Endothelial cell of umbilical vein (primary cell): ENCODE results near the gene EPN3. TPM values are rescaled to one million over a fixed set of nuclear protein-coding genes. Genes with fewer than 3 reads are reported as not detected.

ENCODE experiments used
- BruUV-seq: library from RNA; stranded (reverse); fragments of 400-500 nt; replicated peaks from 2 replicates; lab custom pipeline; 2021; lab: Mats Ljungman, UMichigan
- CTCF ChIA-PET: fragments of 300-600, 350-600 bp; sonication (Branson Sonifier 250); formaldehyde crosslinking; loops from one replicate; lab custom pipeline; 2021; ENCODE audit warnings: antibody characterized with exemption, inconsistent platforms; lab: Charles Lee
- POLR2A ChIA-PET: fragments of 300-600, 350-600 bp; sonication (Branson Sonifier 250); formaldehyde crosslinking; loops from one replicate; lab custom pipeline; 2021; ENCODE audit warnings: antibody characterized with exemption, inconsistent platforms; lab: Charles Lee
- DNase-seq: peaks from one replicate; pipeline ENCODE4 v3.0.0-alpha.2; 2011; ENCODE audit warnings: low read depth, low spot score
- FAIRE-seq: peaks from 2 replicates; lab custom pipeline; 2011; peaks lifted over from hg19 to GRCh38; lab: Jason Lieb, UNC
- H2AFZ ChIP-seq: 2 replicates; pipeline ENCODE4 v1.6.0; 2012; ENCODE audit warnings: low read depth, low read length, control low read depth, inconsistent platforms
- H3K27ac ChIP-seq: 2 replicates; pipeline ENCODE4 v1.5.1; 2011; ENCODE audit warnings: low read depth, mild to moderate bottlenecking, control low read depth, low read length, moderate library complexity; ENCODE audit not compliant: insufficient read depth
- H3K27me3 ChIP-seq, 2 experiments: 2 replicates each; pipeline versions ENCODE4 v1.6.0 to v1.6.1; 2011; ENCODE audit warnings: low read length in 2 of 2, mixed read lengths in 1 of 2; ENCODE audit not compliant: control insufficient read depth in 2 of 2, insufficient read depth in 2 of 2
- H3K36me3 ChIP-seq, 2 experiments: 2 replicates in 1 of 2; 3 replicates in 1 of 2; pipeline ENCODE4 v1.5.1; 2011; ENCODE audit warnings: low read length in 2 of 2, mild to moderate bottlenecking in 1 of 2, moderate library complexity in 1 of 2; ENCODE audit not compliant: control insufficient read depth in 2 of 2, insufficient read depth in 2 of 2; ENCODE audit errors: extremely low read depth in 1 of 2
- H3K4me1 ChIP-seq: 3 replicates; pipeline ENCODE4 v1.5.1; 2011; ENCODE audit warnings: mild to moderate bottlenecking, low read length; ENCODE audit not compliant: control insufficient read depth, insufficient read depth; ENCODE audit errors: extremely low read depth
- H3K4me2 ChIP-seq: 2 replicates; pipeline ENCODE4 v1.6.1; 2011; ENCODE audit warnings: low read length, control low read depth, mixed read lengths; ENCODE audit not compliant: insufficient read depth
- H3K4me3 ChIP-seq, 3 experiments: fragments of 200-600 bp in 1 of 3; sonication (generic), shearing (Covaris generic) in 1 of 3; replicated peaks in 1 of 3; 2 replicates each; pipeline ENCODE4 v1.5.1; 2011 to 2016; ENCODE audit warnings: control low read depth in 3 of 3, low read length in 3 of 3, mild to moderate bottlenecking in 2 of 3, inconsistent platforms in 1 of 3, low read depth in 1 of 3, moderate library complexity in 1 of 3; ENCODE audit not compliant: insufficient read depth in 1 of 3
- H3K79me2 ChIP-seq: 2 replicates; pipeline ENCODE4 v1.6.0; 2012; ENCODE audit warnings: low read length, inconsistent platforms; ENCODE audit not compliant: control insufficient read depth, insufficient read depth
- H3K9ac ChIP-seq: replicated peaks from 2 replicates; pipeline ENCODE3; 2011; ENCODE audit warnings: low read length, control low read depth; ENCODE audit not compliant: insufficient read depth; ENCODE audit errors: extremely low read depth
- H3K9me1 ChIP-seq: replicated peaks from 3 replicates; pipeline ENCODE4 v1.6.0; 2011; ENCODE audit warnings: mild to moderate bottlenecking, low read length; ENCODE audit not compliant: control insufficient read depth, insufficient read depth; ENCODE audit errors: extremely low read depth
- H3K9me3 ChIP-seq: replicated peaks from 2 replicates; pipeline ENCODE4 v1.5.1; 2012; ENCODE audit warnings: low read length, inconsistent platforms; ENCODE audit not compliant: control insufficient read depth, insufficient read depth
- H4K20me1 ChIP-seq: replicated peaks from 2 replicates; pipeline ENCODE3; 2011; ENCODE audit warnings: mild to moderate bottlenecking, low read length; ENCODE audit not compliant: control insufficient read depth, insufficient read depth; ENCODE audit errors: extremely low read depth
- EZH2 ChIP-seq: IDR thresholded peaks from 2 replicates; pipeline ENCODE4 v1.6.1; 2012; ENCODE audit warnings: borderline replicate concordance, low read depth, mild to moderate bottlenecking, moderate library complexity, low read length, inconsistent platforms; ENCODE audit not compliant: severe bottlenecking
- FOS ChIP-seq: IDR thresholded peaks from 2 replicates; pipeline ENCODE4 v1.6.1; 2011; ENCODE audit warnings: mild to moderate bottlenecking, low read length, moderate library complexity, borderline replicate concordance; ENCODE audit not compliant: insufficient read depth
- GATA2 ChIP-seq: IDR thresholded peaks from 2 replicates; pipeline ENCODE4 v1.7.0; 2011; ENCODE audit warnings: low read depth, mild to moderate bottlenecking, moderate library complexity, mixed read lengths, low read length; ENCODE audit not compliant: insufficient read length, insufficient read depth
- JUN ChIP-seq: IDR thresholded peaks from 2 replicates; pipeline ENCODE4 v1.6.1; 2011; ENCODE audit warnings: borderline replicate concordance, low read depth; ENCODE audit not compliant: insufficient read length, insufficient read depth
- MYC ChIP-seq: IDR thresholded peaks from one replicate; pipeline ENCODE4 v1.6.1; 2011; ENCODE audit warnings: mild to moderate bottlenecking, low read depth, low read length
- POLR2A ChIP-seq: IDR thresholded peaks from 2 replicates; pipeline ENCODE4 v1.6.1; 2012; ENCODE audit warnings: low read depth, mild to moderate bottlenecking, control low read depth, low read length
- POLR2AphosphoS5 ChIP-seq: IDR thresholded peaks from 2 replicates; pipeline ENCODE4 v1.6.1; 2012; ENCODE audit warnings: low read depth, mild to moderate bottlenecking, control low read depth, low read length, moderate library complexity; ENCODE audit not compliant: insufficient read depth
- dilution Hi-C: fragments of 300-500 bp; cut with MboI; formaldehyde crosslinking; loops from one replicate; pipeline ENCODE4 v1.15.0; 2019; ENCODE audit warnings: low sequenced_read_pairs; ENCODE audit not compliant: extremely low pct_ligation_motif_present
- intact Hi-C: fragments of 100-400 bp; cut with micrococcal nuclease; formaldehyde crosslinking; loops from one replicate; pipeline ENCODE4 v1.10.0; 2022
- polyA plus RNA-seq, 4 experiments: library from polyadenylated mRNA; depleted of rRNA in 3 of 4; stranded (reverse) in 3 of 4; unstranded in 1 of 4; fragments of >200 nt; gene quantifications; 2 replicates each; pipeline versions ENCODE4 v1.2.1 to v1.2.3, GENCODE V29; 2011 to 2012; ENCODE audit warnings: missing spikeins in 1 of 4
- total RNA-seq: library from RNA; stranded (reverse); gene quantifications from 2 replicates; pipeline ENCODE4 v1.2.3, GENCODE V29; 2021
- TF ChIP-seq, protein P1 (sequence below): IDR thresholded peaks from 2 replicates; pipeline ENCODE4 v1.6.1; 2011; ENCODE audit not compliant: insufficient read depth, insufficient read length
- TF ChIP-seq, protein P2 (sequence below), 2 donors: IDR thresholded peaks; 1 replicate in 1 of 2; 2 replicates in 1 of 2; pipeline ENCODE4 v1.5.1; 2011; ENCODE audit warnings: low read length in 2 of 2, mild to moderate bottlenecking in 2 of 2, moderate library complexity in 2 of 2, control low read depth in 1 of 2, inconsistent platforms in 1 of 2, low read depth in 1 of 2; ENCODE audit not compliant: insufficient read depth in 1 of 2; ENCODE audit errors: extremely low read depth in 1 of 2

Gene EPN3
- total and polyA plus RNA-seq, 2 donors (not counting 3 experiments of a cell fraction or from before 2014, with no cell fraction given), result not detected

DNA sequence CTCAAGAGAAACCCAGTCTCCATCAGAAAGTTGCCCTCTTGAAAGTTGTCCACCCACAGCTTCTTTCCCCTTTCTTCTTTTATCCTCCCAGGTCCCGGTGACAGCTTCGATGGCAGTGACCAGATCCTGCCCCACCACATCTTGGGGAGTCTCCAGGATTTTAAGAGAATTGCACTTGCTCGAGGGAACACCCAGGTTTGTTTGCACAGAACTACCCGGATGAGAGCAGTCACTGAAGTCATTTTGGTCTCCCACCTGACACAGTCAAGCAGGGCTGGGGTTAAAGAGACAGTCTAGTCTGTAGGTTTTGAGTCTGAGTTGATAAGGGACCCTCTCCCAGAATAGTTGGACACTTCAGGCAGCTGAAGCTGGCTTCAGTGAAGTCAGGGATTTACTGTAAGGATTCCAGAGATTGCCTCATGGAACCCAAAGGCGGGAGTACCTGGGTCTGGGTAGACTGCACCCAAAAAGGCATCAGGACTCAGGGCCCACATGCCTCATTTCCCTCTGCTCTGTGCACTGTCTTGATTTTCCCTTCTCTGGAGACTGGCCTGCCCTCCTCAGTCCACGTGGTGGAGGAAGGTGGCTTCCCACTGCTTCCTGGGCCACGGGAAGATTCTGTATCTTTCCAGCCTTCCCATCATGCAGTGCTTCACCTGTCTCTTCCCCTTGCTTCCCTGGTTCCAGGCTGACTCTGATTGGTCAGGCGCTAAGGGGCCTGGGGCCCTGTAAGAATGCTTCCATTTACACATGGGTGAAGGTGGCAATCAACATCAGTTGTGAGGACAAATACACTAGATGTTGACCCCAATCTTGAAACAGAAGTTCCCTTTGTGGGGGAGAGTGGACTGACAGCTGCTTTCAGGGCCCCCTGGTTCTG, 14.8 kb upstream of the EPN3 start:
- no peaks in the 10 kb centered on the region for H3K27me3 ChIP-seq
- peaks cover 9% of the 10 kb centered on the region for H3K4me1 ChIP-seq
- H3K4me2 ChIP-seq, result no peak overlapping the region
- FAIRE-seq (no peak), DNase-seq (no peak)
- dilution Hi-C loops (no loop called here), intact Hi-C loops (no loop called here)
- no peaks in the 10 kb centered on the region for H3K9me1 ChIP-seq
- H4K20me1 ChIP-seq, result no peaks in the 10 kb centered on the region
- no peaks in the 10 kb centered on the region for H3K9me3 ChIP-seq
- no peak overlapping the region for H2AFZ ChIP-seq
- no peaks in the 10 kb centered on the region for H3K36me3 ChIP-seq
- BruUV-seq, result no TSS peak
- no peaks in the 10 kb centered on the region for H3K79me2 ChIP-seq
- CTCF ChIA-PET, result no interaction called here
- no peak for TF ChIP-seq MYC
- no peak for TF ChIP-seq JUN
- no peak for TF ChIP-seq POLR2AphosphoS5
- TF ChIP-seq, protein P1, sequence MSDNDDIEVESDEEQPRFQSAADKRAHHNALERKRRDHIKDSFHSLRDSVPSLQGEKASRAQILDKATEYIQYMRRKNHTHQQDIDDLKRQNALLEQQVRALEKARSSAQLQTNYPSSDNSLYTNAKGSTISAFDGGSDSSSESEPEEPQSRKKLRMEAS, result no peak
- no peak for TF ChIP-seq FOS
- TF ChIP-seq, protein P2, sequence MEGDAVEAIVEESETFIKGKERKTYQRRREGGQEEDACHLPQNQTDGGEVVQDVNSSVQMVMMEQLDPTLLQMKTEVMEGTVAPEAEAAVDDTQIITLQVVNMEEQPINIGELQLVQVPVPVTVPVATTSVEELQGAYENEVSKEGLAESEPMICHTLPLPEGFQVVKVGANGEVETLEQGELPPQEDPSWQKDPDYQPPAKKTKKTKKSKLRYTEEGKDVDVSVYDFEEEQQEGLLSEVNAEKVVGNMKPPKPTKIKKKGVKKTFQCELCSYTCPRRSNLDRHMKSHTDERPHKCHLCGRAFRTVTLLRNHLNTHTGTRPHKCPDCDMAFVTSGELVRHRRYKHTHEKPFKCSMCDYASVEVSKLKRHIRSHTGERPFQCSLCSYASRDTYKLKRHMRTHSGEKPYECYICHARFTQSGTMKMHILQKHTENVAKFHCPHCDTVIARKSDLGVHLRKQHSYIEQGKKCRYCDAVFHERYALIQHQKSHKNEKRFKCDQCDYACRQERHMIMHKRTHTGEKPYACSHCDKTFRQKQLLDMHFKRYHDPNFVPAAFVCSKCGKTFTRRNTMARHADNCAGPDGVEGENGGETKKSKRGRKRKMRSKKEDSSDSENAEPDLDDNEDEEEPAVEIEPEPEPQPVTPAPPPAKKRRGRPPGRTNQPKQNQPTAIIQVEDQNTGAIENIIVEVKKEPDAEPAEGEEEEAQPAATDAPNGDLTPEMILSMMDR (IDR thresholded peaks at IDR 0.05; ENCODE audit: extremely low read depth in 1 of 2, insufficient read depth in 1 of 2, low read depth in 1 of 2, low read length in 2 of 2), result no peak
- TF ChIP-seq POLR2A, result no peak
- TF ChIP-seq EZH2, result no peak
- TF ChIP-seq GATA2, result no peak
- no peak overlapping the region for H3K27ac ChIP-seq
- H3K4me3 ChIP-seq, result no peak overlapping the region
- no peak overlapping the region for H3K9ac ChIP-seq
- POLR2A ChIA-PET, result no interaction called here
